Endothelial cell of umbilical vein (primary cell): Measurements from ENCODE around the gene ATP11C. TPM values are rescaled to one million over a fixed set of nuclear protein-coding genes. Genes with fewer than 3 reads are reported as not detected.

ENCODE experiments used
- BruUV-seq: library from RNA; stranded (reverse); fragments of 400-500 nt; replicated peaks from 2 replicates; lab custom pipeline; 2021; lab: Mats Ljungman, UMichigan
- CTCF ChIA-PET: fragments of 300-600, 350-600 bp; sonication (Branson Sonifier 250); formaldehyde crosslinking; loops from one replicate; lab custom pipeline; 2021; ENCODE audit warnings: antibody characterized with exemption, inconsistent platforms; lab: Charles Lee
- POLR2A ChIA-PET: fragments of 300-600, 350-600 bp; sonication (Branson Sonifier 250); formaldehyde crosslinking; loops from one replicate; lab custom pipeline; 2021; ENCODE audit warnings: antibody characterized with exemption, inconsistent platforms; lab: Charles Lee
- DNase-seq: peaks from one replicate; pipeline ENCODE4 v3.0.0-alpha.2; 2011; ENCODE audit warnings: low read depth, low spot score
- FAIRE-seq: peaks from 2 replicates; lab custom pipeline; 2011; peaks lifted over from hg19 to GRCh38; lab: Jason Lieb, UNC
- H2AFZ ChIP-seq: 2 replicates; pipeline ENCODE4 v1.6.0; 2012; ENCODE audit warnings: low read depth, low read length, control low read depth, inconsistent platforms
- H3K27ac ChIP-seq: 2 replicates; pipeline ENCODE4 v1.5.1; 2011; ENCODE audit warnings: low read depth, mild to moderate bottlenecking, control low read depth, low read length, moderate library complexity; ENCODE audit not compliant: insufficient read depth
- H3K27me3 ChIP-seq, 2 experiments: 2 replicates each; pipeline versions ENCODE4 v1.6.0 to v1.6.1; 2011; ENCODE audit warnings: low read length in 2 of 2, mixed read lengths in 1 of 2; ENCODE audit not compliant: control insufficient read depth in 2 of 2, insufficient read depth in 2 of 2
- H3K36me3 ChIP-seq, 2 experiments: 2 replicates in 1 of 2; 3 replicates in 1 of 2; pipeline ENCODE4 v1.5.1; 2011; ENCODE audit warnings: low read length in 2 of 2, mild to moderate bottlenecking in 1 of 2, moderate library complexity in 1 of 2; ENCODE audit not compliant: control insufficient read depth in 2 of 2, insufficient read depth in 2 of 2; ENCODE audit errors: extremely low read depth in 1 of 2
- H3K4me1 ChIP-seq: 3 replicates; pipeline ENCODE4 v1.5.1; 2011; ENCODE audit warnings: mild to moderate bottlenecking, low read length; ENCODE audit not compliant: control insufficient read depth, insufficient read depth; ENCODE audit errors: extremely low read depth
- H3K4me2 ChIP-seq: 2 replicates; pipeline ENCODE4 v1.6.1; 2011; ENCODE audit warnings: low read length, control low read depth, mixed read lengths; ENCODE audit not compliant: insufficient read depth
- H3K4me3 ChIP-seq, 3 experiments: fragments of 200-600 bp in 1 of 3; sonication (generic), shearing (Covaris generic) in 1 of 3; replicated peaks in 1 of 3; 2 replicates each; pipeline ENCODE4 v1.5.1; 2011 to 2016; ENCODE audit warnings: control low read depth in 3 of 3, low read length in 3 of 3, mild to moderate bottlenecking in 2 of 3, inconsistent platforms in 1 of 3, low read depth in 1 of 3, moderate library complexity in 1 of 3; ENCODE audit not compliant: insufficient read depth in 1 of 3
- H3K79me2 ChIP-seq: 2 replicates; pipeline ENCODE4 v1.6.0; 2012; ENCODE audit warnings: low read length, inconsistent platforms; ENCODE audit not compliant: control insufficient read depth, insufficient read depth
- H3K9ac ChIP-seq: replicated peaks from 2 replicates; pipeline ENCODE3; 2011; ENCODE audit warnings: low read length, control low read depth; ENCODE audit not compliant: insufficient read depth; ENCODE audit errors: extremely low read depth
- H3K9me1 ChIP-seq: replicated peaks from 3 replicates; pipeline ENCODE4 v1.6.0; 2011; ENCODE audit warnings: mild to moderate bottlenecking, low read length; ENCODE audit not compliant: control insufficient read depth, insufficient read depth; ENCODE audit errors: extremely low read depth
- H3K9me3 ChIP-seq: replicated peaks from 2 replicates; pipeline ENCODE4 v1.5.1; 2012; ENCODE audit warnings: low read length, inconsistent platforms; ENCODE audit not compliant: control insufficient read depth, insufficient read depth
- H4K20me1 ChIP-seq: replicated peaks from 2 replicates; pipeline ENCODE3; 2011; ENCODE audit warnings: mild to moderate bottlenecking, low read length; ENCODE audit not compliant: control insufficient read depth, insufficient read depth; ENCODE audit errors: extremely low read depth
- CTCF ChIP-seq, 2 donors: IDR thresholded peaks; 1 replicate in 1 of 2; 2 replicates in 1 of 2; pipeline ENCODE4 v1.5.1; 2011; ENCODE audit warnings: low read length in 2 of 2, mild to moderate bottlenecking in 2 of 2, moderate library complexity in 2 of 2, control low read depth in 1 of 2, inconsistent platforms in 1 of 2, low read depth in 1 of 2; ENCODE audit not compliant: insufficient read depth in 1 of 2; ENCODE audit errors: extremely low read depth in 1 of 2
- EZH2 ChIP-seq: IDR thresholded peaks from 2 replicates; pipeline ENCODE4 v1.6.1; 2012; ENCODE audit warnings: borderline replicate concordance, low read depth, mild to moderate bottlenecking, moderate library complexity, low read length, inconsistent platforms; ENCODE audit not compliant: severe bottlenecking
- FOS ChIP-seq: IDR thresholded peaks from 2 replicates; pipeline ENCODE4 v1.6.1; 2011; ENCODE audit warnings: mild to moderate bottlenecking, low read length, moderate library complexity, borderline replicate concordance; ENCODE audit not compliant: insufficient read depth
- GATA2 ChIP-seq: IDR thresholded peaks from 2 replicates; pipeline ENCODE4 v1.7.0; 2011; ENCODE audit warnings: low read depth, mild to moderate bottlenecking, moderate library complexity, mixed read lengths, low read length; ENCODE audit not compliant: insufficient read length, insufficient read depth
- JUN ChIP-seq: IDR thresholded peaks from 2 replicates; pipeline ENCODE4 v1.6.1; 2011; ENCODE audit warnings: borderline replicate concordance, low read depth; ENCODE audit not compliant: insufficient read length, insufficient read depth
- MAX ChIP-seq: IDR thresholded peaks from 2 replicates; pipeline ENCODE4 v1.6.1; 2011; ENCODE audit not compliant: insufficient read depth, insufficient read length
- MYC ChIP-seq: IDR thresholded peaks from one replicate; pipeline ENCODE4 v1.6.1; 2011; ENCODE audit warnings: mild to moderate bottlenecking, low read depth, low read length
- POLR2A ChIP-seq: IDR thresholded peaks from 2 replicates; pipeline ENCODE4 v1.6.1; 2012; ENCODE audit warnings: low read depth, mild to moderate bottlenecking, control low read depth, low read length
- POLR2AphosphoS5 ChIP-seq: IDR thresholded peaks from 2 replicates; pipeline ENCODE4 v1.6.1; 2012; ENCODE audit warnings: low read depth, mild to moderate bottlenecking, control low read depth, low read length, moderate library complexity; ENCODE audit not compliant: insufficient read depth
- dilution Hi-C: fragments of 300-500 bp; cut with MboI; formaldehyde crosslinking; loops from one replicate; pipeline ENCODE4 v1.15.0; 2019; ENCODE audit warnings: low sequenced_read_pairs; ENCODE audit not compliant: extremely low pct_ligation_motif_present
- intact Hi-C: fragments of 100-400 bp; cut with micrococcal nuclease; formaldehyde crosslinking; loops from one replicate; pipeline ENCODE4 v1.10.0; 2022
- polyA plus RNA-seq, 4 experiments: library from polyadenylated mRNA; depleted of rRNA in 3 of 4; stranded (reverse) in 3 of 4; unstranded in 1 of 4; fragments of >200 nt; gene quantifications; 2 replicates each; pipeline versions ENCODE4 v1.2.1 to v1.2.3, GENCODE V29; 2011 to 2012; ENCODE audit warnings: missing spikeins in 1 of 4
- total RNA-seq: library from RNA; stranded (reverse); gene quantifications from 2 replicates; pipeline ENCODE4 v1.2.3, GENCODE V29; 2021

The ATP11C gene
- total and polyA plus RNA-seq, 2 donors (not counting 3 experiments of a cell fraction or from before 2014, with no cell fraction given) = 9.1 to 31.8 TPM

GRCh38 chrX:139851730-139852129 lies 81.1 kb downstream of the ATP11C start:
- H3K36me3 ChIP-seq = no peaks in the 10 kb centered on the region
- TF ChIP-seq FOS (no peak), POLR2A (no peak), JUN (no peak), POLR2AphosphoS5 (no peak), GATA2 (no peak), EZH2 (no peak), CTCF (IDR thresholded peaks at IDR 0.05; ENCODE audit: extremely low read depth in 1 of 2, insufficient read depth in 1 of 2, low read depth in 1 of 2, low read length in 2 of 2) (no peak), MAX (no peak), MYC (no peak)
- H3K4me2 ChIP-seq = no peak overlapping the region
- no peak overlapping the region for H3K9ac ChIP-seq
- H3K79me2 ChIP-seq = peaks cover 5% of the 10 kb centered on the region
- H3K9me3 ChIP-seq = no peaks in the 10 kb centered on the region
- no peak overlapping the region for H3K4me3 ChIP-seq
- dilution Hi-C loops (no loop called here), intact Hi-C loops (no loop called here)
- no peak overlapping the region for H3K27ac ChIP-seq
- ChIA-PET CTCF (no interaction called here), POLR2A (no interaction called here)
- H3K27me3 ChIP-seq = no peaks in the 10 kb centered on the region
- no peak overlapping the region for H2AFZ ChIP-seq
- BruUV-seq = no TSS peak
- no peaks in the 10 kb centered on the region for H3K4me1 ChIP-seq
- no peaks in the 10 kb centered on the region for H3K9me1 ChIP-seq
- FAIRE-seq = no peak
- DNase-seq = no peak
- no peaks in the 10 kb centered on the region for H4K20me1 ChIP-seq
